ENCODE measurements around the gene PACSIN3. TPM values are rescaled to one million over a fixed set of nuclear protein-coding genes. Genes with fewer than 3 reads are reported as not detected.

The PACSIN3 gene
- total RNA-seq, 4 donors from 2014 or later = 28.1 to 80.3 (median 47.1) TPM

GRCh38 chr11:47186700-47187695 lies 764 bp upstream of the PACSIN3 start:
- peak overlapping the region; percentile 89 to 96 for H3K27ac ChIP-seq
- H3K27me3 ChIP-seq = no peaks in the 10 kb centered on the region
- H3K36me3 ChIP-seq = no peaks in the 10 kb centered on the region
- peak overlapping the region; percentile 66 to 86 for H3K4me3 ChIP-seq
- H3K4me1 ChIP-seq = peaks cover 0 to 22% of the 10 kb centered on the region in 2 donors
- DNase-seq = peak; percentile 72 to 78
- no peaks in the 10 kb centered on the region for H3K9me3 ChIP-seq
- TF ChIP-seq, protein P1, sequence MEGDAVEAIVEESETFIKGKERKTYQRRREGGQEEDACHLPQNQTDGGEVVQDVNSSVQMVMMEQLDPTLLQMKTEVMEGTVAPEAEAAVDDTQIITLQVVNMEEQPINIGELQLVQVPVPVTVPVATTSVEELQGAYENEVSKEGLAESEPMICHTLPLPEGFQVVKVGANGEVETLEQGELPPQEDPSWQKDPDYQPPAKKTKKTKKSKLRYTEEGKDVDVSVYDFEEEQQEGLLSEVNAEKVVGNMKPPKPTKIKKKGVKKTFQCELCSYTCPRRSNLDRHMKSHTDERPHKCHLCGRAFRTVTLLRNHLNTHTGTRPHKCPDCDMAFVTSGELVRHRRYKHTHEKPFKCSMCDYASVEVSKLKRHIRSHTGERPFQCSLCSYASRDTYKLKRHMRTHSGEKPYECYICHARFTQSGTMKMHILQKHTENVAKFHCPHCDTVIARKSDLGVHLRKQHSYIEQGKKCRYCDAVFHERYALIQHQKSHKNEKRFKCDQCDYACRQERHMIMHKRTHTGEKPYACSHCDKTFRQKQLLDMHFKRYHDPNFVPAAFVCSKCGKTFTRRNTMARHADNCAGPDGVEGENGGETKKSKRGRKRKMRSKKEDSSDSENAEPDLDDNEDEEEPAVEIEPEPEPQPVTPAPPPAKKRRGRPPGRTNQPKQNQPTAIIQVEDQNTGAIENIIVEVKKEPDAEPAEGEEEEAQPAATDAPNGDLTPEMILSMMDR (IDR thresholded peaks at IDR 0.05) = peak in 3 of 4 experiments; percentile 6 to 19 (median 11)
- peak; percentile 32 to 38 for TF ChIP-seq POLR2A (IDR thresholded peaks at IDR 0.05)
- intact Hi-C loops (cut with DNase I; ENCODE audit: low total_unique reads) = no loop called here

DNA sequence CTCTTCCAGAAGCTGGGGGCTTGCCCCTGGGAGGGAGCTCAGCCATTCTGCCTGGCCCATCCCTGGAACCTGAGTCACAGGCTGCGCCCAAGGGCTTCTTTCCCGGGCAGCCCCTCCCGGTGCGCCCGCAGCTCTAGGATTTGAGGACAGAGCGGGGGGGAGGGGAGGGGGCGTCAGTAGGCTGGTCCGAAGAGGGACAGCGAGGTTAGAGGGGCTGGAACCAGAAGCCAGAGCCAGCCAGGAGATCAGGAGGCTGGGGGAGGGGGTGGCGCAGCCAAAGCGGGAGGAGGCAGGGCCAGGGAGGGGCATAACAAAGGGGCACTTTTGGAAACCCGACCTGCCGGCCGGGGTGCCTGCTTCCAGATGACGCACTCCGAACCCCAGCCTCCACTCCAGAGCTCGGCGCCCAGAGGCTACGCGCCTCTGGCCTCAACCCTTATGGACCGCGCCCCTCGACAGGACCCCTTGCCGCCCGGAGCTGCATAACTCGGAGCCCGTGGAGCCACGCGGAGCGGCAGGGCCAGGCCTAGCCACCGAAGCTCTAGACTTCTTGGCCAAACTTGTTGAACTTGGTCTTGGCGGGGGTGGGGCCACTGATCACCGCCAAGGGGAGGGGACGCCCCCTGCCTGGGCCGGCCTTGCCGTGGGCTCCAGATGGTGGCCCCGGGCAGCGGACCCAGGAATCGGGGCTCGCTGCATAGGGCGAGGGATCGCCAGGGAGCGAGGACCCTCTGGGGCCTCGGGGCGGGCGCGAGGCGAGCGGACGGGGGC lies 744 bp downstream of the PACSIN3 start:
- H3K9me3 ChIP-seq = no peaks in the 10 kb centered on the region
- intact Hi-C loops (cut with DNase I; ENCODE audit: low total_unique reads) = no loop called here
- peak; percentile 11 to 42 for TF ChIP-seq POLR2A (IDR thresholded peaks at IDR 0.05)
- TF ChIP-seq, protein P1 (IDR thresholded peaks at IDR 0.05) = no peak
- no peaks in the 10 kb centered on the region for H3K27me3 ChIP-seq
- peak overlapping the region; percentile 66 to 86 for H3K4me3 ChIP-seq
- H3K4me1 ChIP-seq = peaks cover 0 to 22% of the 10 kb centered on the region in 2 donors
- no peaks in the 10 kb centered on the region for H3K36me3 ChIP-seq
- peak overlapping the region; percentile 89 to 96 for H3K27ac ChIP-seq
- peak; percentile 67 to 70 for DNase-seq

DNA sequence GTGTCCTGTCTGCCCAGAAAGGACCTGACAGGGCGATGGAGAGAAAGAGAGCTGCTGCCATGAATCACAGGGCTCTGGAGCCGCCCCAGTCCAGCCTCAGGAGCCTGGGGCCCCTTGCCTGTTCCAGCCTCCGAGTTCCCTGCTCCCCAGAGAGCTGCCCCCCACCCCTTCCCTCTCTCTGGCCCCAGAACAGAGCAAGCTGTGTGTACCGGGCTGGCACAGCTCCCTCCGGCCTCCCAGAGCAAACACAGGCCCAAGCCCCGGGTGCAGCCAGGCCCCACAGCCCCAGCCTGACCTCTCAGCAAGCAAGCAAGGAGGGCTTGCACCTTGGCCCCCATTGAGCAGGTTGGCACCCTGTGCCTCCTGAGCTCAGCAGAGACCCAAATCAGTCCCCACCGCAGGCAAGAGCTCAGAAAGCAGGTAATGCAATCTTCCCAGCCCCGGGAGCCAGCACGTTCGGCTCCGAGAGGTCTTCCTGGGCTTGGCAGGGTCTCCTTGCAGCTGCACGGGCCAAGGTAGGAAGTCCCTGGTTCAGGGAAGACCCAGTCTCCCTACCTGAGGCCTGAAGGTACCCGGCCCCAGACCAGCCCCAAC lies 1.4 kb downstream of the PACSIN3 start:
- intact Hi-C loops (cut with DNase I; ENCODE audit: low total_unique reads) = no loop called here
- Histone ChIP-seq H3K4me1 (peaks cover 0 to 22% of the 10 kb centered on the region in 2 donors), H3K36me3 (no peaks in the 10 kb centered on the region), H3K4me3 (peak overlapping the region; percentile 66 to 86), H3K27me3 (no peaks in the 10 kb centered on the region), H3K27ac (peak overlapping the region; percentile 89 to 96), H3K9me3 (no peaks in the 10 kb centered on the region)
- TF ChIP-seq POLR2A (IDR thresholded peaks at IDR 0.05) = no peak
- TF ChIP-seq, protein P1 (IDR thresholded peaks at IDR 0.05) = no peak
- DNase-seq = no peak

GRCh38 chr11:47183969-47184368 lies 2.3 kb downstream of the PACSIN3 start:
- Histone ChIP-seq H3K27ac (peak overlapping the region; percentile 89 to 96), H3K9me3 (no peaks in the 10 kb centered on the region), H3K4me3 (no peak overlapping the region), H3K27me3 (no peaks in the 10 kb centered on the region), H3K36me3 (no peaks in the 10 kb centered on the region), H3K4me1 (peaks cover 0 to 22% of the 10 kb centered on the region in 2 donors)
- DNase-seq = no peak
- TF ChIP-seq POLR2A (IDR thresholded peaks at IDR 0.05) = no peak
- intact Hi-C loops (cut with DNase I; ENCODE audit: low total_unique reads) = no loop called here

All from uterus (tissue), 4 donors.